ENCODE measurements around the gene LRRK2.
"Not testable (repeated sequence)": the region's sequence is repeated elsewhere in the genome, so short reads cannot be mapped to it uniquely, and the experiment has no call there.

- TF ChIP-seq CTCF, POLR2A, POLR2AphosphoS5, EP300 (IDR thresholded peaks at IDR 0.05): not testable (repeated sequence)
These were observed 25.9 kb downstream of the LRRK2 start for GRCh38 chr12:40250652-40251051.

Data from suprapubic skin (tissue), 4 donors.